NCI-H146 treated with DMSO at 0.1 percent for 48 hours (cell line): ENCODE results near the gene RPS26.
A peak's percentile ranks its signal among the peaks of the same experiment; 100 is the strongest.
"Not testable (repeated sequence)": the region's sequence is repeated elsewhere in the genome, so short reads cannot be mapped to it uniquely, and the experiment has no call there.

Source experiments
- DNase-seq: peaks from one replicate; lab custom pipeline; 2025; ENCODE audit not compliant: unreplicated experiment; lab: John Stamatoyannopoulos, UW

The RPS26 gene

DNA sequence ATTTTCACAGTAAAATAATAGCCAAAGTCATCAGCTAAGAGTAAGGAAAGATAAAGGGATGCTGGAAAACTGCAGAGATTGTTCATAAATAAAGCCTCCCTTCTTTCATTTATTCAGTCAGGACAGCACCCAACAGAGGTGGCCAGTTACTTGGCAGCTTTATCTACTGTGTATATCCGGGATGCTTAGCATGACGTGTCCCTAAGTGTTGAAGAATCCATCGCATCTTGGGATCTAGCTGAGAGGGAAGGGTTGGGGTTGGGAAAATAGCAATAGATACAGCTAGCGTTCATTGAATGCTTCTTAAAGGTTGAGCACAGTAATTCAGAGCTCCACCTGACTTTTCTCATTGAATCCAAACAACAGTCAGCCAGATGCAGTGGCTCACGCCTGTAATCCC lies 32.7 kb downstream of the RPS26 start:
- no peak for DNase-seq

DNA sequence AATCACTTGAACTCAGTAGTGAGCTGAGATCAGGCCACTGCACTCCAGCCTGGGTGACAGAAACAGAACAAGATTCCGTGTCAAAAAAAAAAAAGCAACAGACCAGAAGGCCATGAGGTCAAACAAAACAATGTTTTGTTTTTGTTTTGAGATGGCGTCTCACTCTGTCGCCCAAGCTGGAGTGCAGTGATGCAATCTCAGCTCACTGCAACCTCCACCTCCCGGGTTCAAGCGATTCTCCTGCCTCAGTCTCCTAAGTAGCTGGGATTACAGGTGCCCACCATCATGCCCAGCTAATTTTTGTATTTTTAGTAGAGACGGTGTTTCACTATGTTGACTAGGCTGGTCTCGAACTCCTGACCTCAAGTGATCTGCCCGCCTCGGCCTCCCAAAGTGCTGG lies 36.2 kb downstream of the RPS26 start:
- DNase-seq = not testable (repeated sequence)

DNA sequence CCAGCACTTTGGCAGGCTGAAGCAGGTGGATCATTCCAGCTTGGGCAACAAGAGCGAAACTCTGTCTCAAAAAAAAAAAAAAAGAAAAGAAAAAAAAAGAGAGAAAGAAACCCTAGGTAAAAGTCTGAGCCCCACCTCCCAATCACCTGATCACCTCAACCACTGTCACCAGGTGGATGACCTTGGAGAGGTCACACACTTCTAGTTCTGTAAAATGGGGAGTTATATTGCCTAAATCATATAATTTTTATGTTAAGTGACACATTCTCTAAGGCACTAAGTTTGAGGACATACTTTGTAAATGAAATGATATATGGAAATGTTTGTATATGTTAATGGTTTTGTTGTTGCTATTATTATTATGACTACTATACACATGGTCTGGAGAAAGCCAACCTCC lies 36.7 kb downstream of the RPS26 start:
- no peak for DNase-seq

DNA sequence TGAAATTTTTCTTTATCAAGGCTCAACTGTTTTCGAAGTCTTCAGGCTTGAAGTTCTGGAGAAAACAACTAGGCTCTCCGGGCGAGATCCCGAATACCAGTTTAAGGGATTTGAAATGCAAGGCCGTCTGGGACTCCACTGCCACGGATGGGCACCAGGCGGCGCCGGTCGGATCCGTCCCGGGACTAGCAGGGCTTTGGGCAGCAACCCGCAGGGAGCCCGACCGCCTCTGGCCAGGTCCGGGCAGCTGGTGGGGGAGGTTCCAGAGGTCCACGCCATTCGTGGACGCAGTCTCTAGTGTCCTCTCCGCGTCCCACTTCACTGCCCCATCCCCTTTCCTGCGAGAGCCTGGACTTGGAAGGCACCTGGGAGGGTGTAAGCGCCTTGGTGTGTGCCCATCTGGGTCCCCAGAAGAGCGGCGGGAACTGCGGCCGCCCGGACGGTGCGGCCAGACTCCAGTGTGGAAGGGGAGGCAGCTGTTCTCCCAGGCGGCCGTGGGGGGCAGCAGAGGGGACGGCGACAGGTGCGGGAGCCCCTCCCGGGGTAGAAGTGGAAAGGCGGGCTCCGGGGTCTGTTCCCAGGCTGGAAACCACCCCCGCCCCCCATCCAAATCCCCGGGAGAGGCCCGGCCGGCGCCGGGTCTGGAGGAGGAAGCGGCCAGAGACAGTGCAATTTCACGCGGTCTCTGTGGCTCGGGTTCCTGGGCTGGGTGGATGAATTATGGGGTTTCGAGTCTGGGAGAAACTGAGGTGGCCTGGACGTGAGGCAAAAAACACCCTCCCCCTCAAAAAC lies 37.4 kb downstream of the RPS26 start:
- DNase-seq = peak; percentile 66

DNA sequence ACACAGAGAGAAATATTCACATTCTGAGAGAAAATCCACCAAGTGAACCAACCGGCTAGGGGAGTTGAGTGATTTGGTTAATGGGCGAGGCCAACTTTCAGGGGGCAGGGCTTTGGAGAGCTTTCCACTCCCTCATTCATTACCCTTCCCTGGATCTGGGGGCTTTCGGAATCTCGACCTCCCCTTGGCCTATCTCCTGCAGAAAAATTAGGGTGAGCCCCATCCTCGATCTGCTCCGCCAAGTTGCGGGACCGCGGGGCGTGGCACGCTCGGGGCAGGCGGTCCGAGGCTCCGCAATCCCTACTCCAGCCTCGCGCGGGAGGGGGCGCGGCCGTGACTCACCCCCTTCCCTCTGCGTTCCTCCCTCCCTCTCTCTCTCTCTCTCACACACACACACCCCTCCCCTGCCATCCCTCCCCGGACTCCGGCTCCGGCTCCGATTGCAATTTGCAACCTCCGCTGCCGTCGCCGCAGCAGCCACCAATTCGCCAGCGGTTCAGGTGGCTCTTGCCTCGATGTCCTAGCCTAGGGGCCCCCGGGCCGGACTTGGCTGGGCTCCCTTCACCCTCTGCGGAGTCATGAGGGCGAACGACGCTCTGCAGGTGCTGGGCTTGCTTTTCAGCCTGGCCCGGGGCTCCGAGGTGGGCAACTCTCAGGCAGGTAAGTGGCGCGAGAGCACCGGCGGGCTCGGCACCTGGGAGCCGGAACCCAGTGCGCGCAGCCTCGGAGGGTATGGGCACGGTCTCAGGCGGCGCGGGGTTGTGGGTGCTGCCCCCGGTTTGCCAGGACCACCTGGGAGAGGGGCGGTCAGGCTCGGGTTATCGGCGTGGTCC lies 38.2 kb downstream of the RPS26 start, which contains the start of gene ERBB3:
Gene ERBB3 (plus strand): TSS at position 443 of the 833 bp plus-strand sequence. CDS start 136 bp downstream, at position 579.
- DNase-seq = peak; percentile 65

- DNase-seq = no peak
Measured at GRCh38 chr12:56080556-56081138, 38.9 kb downstream of the RPS26 start.

GRCh38 chr12:56081393-56082347 lies 40.0 kb downstream of the RPS26 start:
- no peak for DNase-seq

DNA sequence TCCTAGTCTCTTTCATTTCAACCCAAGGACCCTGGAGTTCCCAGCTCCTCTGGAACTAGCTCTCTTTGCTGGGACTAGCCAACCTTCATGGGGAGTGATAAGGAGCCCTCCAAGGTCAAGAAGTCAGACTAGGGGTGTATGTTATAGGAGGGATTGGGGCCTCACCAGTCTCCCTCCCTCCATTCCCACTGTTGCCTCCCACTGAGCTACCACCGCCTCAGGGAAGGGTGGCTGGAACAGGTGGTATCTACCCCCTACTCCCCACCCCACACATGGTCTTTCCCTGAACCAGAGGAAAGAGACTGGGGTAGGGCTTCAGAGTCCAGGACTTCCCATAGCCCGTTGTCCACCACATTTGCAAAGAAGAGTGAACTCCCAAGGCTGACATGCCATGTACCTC lies 40.7 kb downstream of the RPS26 start:
- DNase-seq = no peak

- no peak for DNase-seq
Measured at GRCh38 chr12:56082967-56083366, 41.2 kb downstream of the RPS26 start.

DNA sequence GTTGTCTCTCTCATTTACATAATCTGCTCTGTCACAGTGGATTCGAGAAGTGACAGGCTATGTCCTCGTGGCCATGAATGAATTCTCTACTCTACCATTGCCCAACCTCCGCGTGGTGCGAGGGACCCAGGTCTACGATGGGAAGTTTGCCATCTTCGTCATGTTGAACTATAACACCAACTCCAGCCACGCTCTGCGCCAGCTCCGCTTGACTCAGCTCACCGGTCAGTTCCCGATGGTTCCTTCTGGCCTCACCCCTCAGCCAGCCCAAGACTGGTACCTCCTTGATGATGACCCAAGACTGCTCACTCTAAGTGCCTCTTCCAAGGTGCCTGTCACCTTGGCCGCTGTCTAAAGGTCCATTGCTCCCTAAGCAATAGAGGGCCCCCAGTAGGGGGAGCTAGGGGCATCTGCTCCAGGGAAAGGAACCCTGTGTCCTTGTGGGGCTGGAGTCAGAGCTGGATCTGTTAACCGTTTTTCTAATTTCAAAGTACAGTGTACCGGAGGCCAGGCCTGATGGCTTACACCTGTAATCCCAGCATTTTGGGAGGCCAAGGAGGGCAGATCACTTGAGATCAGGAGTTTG lies 43.3 kb downstream of the RPS26 start:
- no peak for DNase-seq

- no peak for DNase-seq
Measured at GRCh38 chr12:56086096-56086495, 44.4 kb downstream of the RPS26 start.

GRCh38 chr12:56086608-56087007 lies 44.9 kb downstream of the RPS26 start:
- no peak for DNase-seq

DNA sequence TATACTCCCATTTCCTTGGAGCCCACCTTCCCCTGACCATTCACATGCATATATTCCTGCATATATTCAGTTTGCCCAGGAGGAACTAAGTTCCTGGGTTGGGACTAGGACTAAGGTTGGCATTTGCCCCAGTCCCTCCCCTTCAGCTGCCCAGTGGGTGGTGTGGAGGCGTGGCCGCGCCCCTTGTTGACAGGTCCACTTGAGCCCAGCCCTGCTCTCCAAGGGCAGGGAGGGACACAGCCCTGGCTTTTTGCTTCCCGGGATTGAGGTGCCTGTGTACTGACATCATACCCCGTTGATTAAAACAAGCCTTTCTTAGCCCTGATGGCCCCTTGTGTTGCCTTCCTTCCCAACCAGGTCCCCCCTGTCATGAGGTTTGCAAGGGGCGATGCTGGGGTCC lies 45.5 kb downstream of the RPS26 start:
- no peak for DNase-seq
